HG02798 (cell line): ENCODE data around the gene ANGPTL2.

Experiments
- ATAC-seq: cut with Tn5 transposase; IDR thresholded peaks from one replicate; pipeline ENCODE4 v1.9.1; 2021; ENCODE audit warnings: mild to moderate bottlenecking; ENCODE audit not compliant: unreplicated experiment, poor library complexity

Gene ANGPTL2

GRCh38 chr9:127099664-127100063, 22.8 kb downstream of the ANGPTL2 start:
- no peak for ATAC-seq

- ATAC-seq: no peak
Measured at GRCh38 chr9:127098916-127099553, 23.4 kb downstream of the ANGPTL2 start.

GRCh38 chr9:127097683-127098082, 24.8 kb downstream of the ANGPTL2 start:
- no peak for ATAC-seq

- ATAC-seq: no peak
Measured at GRCh38 chr9:127096208-127096607, 26.2 kb downstream of the ANGPTL2 start.

DNA sequence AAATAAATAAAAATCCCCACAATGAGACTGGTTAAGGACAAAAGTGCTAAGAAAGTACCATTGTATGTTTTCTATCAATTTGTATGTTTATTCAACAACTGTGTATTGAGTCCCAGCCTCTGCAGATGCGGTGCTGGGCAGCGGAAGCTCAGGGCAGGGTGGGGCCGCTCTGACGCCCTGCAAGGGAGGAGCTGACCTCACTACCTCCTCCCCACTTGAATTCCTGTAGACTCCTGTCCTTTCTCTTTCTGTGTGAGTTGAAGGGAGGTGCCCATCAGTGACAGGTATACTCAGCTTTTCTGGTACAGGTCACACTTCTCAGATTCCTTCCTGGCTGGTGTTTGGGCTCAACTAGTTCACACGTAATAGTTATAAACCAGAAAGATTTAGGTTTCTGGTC, 27.0 kb downstream of the ANGPTL2 start:
- ATAC-seq: no peak

- no peak for ATAC-seq
Measured at GRCh38 chr9:127093319-127094020, 29.0 kb downstream of the ANGPTL2 start.

DNA sequence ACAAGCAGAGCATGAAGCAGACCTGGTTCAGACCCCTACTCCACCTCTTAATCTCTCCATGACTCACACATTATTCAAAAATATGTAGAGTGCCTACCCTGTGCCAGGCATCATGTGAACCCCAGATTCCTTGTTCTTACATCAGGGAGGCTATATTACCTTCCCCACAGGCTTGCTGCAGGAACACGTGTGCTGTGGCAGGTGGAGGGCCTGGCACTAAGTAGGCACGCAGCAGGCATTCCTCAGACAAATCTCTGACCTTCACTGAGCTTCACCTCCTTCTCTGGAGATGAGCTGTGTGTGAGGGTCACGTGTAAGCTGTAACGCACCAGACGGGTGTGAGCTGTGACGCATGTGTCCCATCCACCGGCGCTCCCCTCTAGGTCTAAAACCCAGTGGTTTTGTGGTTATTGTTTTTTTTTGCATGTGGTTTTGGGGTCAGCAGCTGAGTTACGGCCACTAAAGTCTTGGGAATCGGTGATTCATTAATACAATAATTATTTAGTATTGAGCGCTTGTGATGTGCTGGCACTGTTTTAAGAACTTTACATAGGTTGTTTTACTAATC, 30.3 kb downstream of the ANGPTL2 start:
- no peak for ATAC-seq

DNA sequence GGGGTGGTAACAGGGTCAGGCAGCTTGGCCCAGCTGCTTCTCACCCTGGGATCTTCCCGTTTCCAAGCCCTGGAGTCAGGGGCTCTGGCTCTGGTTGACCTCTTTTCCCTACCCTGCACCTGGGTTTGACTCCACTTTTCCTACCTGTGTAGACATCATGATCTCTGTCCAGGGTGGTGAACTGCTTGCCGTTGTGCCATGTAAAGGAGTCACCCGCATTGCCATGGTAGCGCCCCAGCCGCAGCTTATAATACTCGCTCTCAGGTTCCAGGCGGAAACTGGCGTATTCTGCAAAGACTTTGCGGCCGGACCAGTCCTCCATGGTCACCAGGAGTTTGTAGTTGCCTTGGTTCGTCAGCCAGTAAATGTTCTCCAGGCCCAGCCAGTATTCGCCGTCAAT, 30.9 kb downstream of the ANGPTL2 start:
- ATAC-seq: no peak

- ATAC-seq: no peak
Measured at GRCh38 chr9:127090341-127090985, 32.0 kb downstream of the ANGPTL2 start.

GRCh38 chr9:127089631-127090081, 32.8 kb downstream of the ANGPTL2 start:
- ATAC-seq: no peak

- no peak for ATAC-seq
Measured at GRCh38 chr9:127088724-127089615, 33.5 kb downstream of the ANGPTL2 start.

- ATAC-seq: no peak
Measured at GRCh38 chr9:127087836-127088235, 34.6 kb downstream of the ANGPTL2 start.

DNA sequence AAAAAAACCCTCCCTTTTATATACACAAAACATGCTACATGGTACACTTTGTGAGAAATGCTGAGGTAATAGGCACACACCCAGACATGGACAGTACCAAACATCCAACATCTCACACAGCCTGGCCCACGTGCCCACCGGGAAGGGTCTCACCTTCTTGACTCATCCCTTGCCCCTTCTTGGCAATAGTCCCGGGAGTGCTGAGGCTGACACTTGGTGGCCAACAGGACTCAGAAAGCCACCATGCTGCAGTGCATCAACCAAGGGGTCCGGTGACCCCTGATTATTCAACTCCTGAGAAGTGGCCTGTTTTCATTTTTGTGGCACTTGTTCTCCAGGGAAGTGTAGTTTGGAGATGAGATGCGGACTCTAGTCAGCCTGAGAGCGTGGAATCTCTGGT, 35.0 kb downstream of the ANGPTL2 start:
- ATAC-seq: no peak

DNA sequence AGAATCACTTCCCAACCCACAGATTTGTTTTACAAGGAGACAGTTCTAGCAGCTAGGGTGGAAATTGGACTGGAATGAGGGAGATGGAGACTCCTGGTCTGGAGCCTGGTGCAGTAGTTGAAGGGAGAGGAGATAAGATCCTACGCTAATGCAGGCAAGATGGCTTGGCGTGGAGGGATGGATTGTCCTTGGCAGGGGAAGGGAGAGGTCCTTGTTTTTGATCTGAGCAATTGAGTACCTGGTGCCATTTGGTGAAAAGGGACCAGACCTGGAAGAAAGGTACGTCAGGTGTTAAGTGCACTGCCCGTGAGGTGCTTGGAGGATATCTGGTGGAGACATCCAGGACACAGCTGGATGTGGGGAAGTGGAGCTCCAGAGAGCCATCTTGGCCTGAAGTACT, 35.7 kb downstream of the ANGPTL2 start:
- ATAC-seq: no peak

DNA sequence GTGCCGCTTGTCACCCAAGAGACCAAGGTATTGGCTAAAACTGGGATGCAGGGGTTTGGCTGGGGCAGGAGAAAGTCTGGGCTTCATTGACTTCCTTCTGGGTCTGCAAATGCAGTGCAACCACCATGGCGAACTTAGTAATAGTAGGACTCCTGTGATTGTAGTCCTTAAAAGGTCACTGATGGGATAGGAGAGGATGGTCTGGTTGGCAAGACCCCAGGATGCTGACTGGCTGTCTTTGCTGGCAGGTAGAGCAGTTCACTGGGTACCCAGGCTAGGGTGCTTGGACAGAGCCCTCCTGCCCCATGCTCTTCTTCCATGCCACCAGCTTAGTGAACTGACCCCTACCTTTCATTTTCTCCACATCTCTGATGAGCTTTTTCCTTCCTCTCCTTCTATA, 37.2 kb downstream of the ANGPTL2 start:
- ATAC-seq: no peak

- ATAC-seq: no peak
Measured at GRCh38 chr9:127084076-127085039, 38.1 kb downstream of the ANGPTL2 start.

- ATAC-seq: no peak
Measured at GRCh38 chr9:127083138-127083980, 39.1 kb downstream of the ANGPTL2 start.
